Osteocyte (in vitro differentiated cells): Measurements from ENCODE around the gene NAIF1. TPM values are rescaled to one million over a fixed set of nuclear protein-coding genes. Genes with fewer than 3 reads are reported as not detected.

Source experiments
- DNase-seq: peaks from one replicate; pipeline ENCODE4 v3.0.0; 2021; ENCODE audit warnings: mixed read lengths; ENCODE audit not compliant: unreplicated experiment; ENCODE audit errors: extremely low spot score
- H3K27ac Mint-ChIP-seq: one replicate; pipeline ENCODE4 v1.8.0; 2021; ENCODE audit warnings: mild to moderate bottlenecking, mixed read lengths; ENCODE audit not compliant: unreplicated experiment
- H3K27me3 Mint-ChIP-seq: one replicate; pipeline ENCODE4 v1.8.0; 2021; ENCODE audit warnings: mixed read lengths; ENCODE audit not compliant: unreplicated experiment
- H3K36me3 Mint-ChIP-seq: one replicate; pipeline ENCODE4 v1.8.0; 2021; ENCODE audit warnings: mixed read lengths; ENCODE audit not compliant: unreplicated experiment
- H3K4me1 Mint-ChIP-seq: one replicate; pipeline ENCODE4 v1.8.0; 2021; ENCODE audit warnings: mixed read lengths; ENCODE audit not compliant: unreplicated experiment
- H3K4me3 Mint-ChIP-seq: one replicate; pipeline ENCODE4 v1.8.0; 2021; ENCODE audit warnings: mild to moderate bottlenecking, moderate library complexity, mixed read lengths; ENCODE audit not compliant: unreplicated experiment
- H3K9me3 Mint-ChIP-seq: one replicate; pipeline ENCODE4 v1.8.0; 2021; ENCODE audit warnings: mixed read lengths; ENCODE audit not compliant: unreplicated experiment
- CTCF ChIP-seq: fragments of 200-600 bp; sonication (generic); IDR thresholded peaks from 2 replicates; pipeline ENCODE4 v1.5.0; 2021; ENCODE audit warnings: antibody characterized with exemption, mild to moderate bottlenecking, moderate library complexity
- long read RNA-seq: library from polyadenylated mRNA; unstranded; transcript quantifications from one replicate; pipeline ENCODE4 v2.0.0, GENCODE V29; 2021
- total RNA-seq: library from RNA; stranded (reverse); gene quantifications from 2 replicates; pipeline ENCODE4 v1.2.1, GENCODE V29; 2021

The NAIF1 gene, protein sequence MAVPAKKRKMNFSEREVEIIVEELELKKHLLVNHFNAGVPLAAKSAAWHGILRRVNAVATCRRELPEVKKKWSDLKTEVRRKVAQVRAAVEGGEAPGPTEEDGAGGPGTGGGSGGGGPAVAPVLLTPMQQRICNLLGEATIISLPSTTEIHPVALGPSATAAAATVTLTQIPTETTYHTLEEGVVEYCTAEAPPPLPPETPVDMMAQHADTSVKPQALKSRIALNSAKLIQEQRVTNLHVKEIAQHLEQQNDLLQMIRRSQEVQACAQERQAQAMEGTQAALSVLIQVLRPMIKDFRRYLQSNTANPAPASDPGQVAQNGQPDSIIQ
- 8.4 and 8.8 TPM in 2 replicates for total RNA-seq
- long read RNA-seq, partial matches to known transcripts: 0 of 2 reads
- long read RNA-seq, other reads (novel, unspliced or antisense): 1 of 2 reads

GRCh38 chr9:128066713-128067644 lies at the start of gene NAIF1:
TSS of gene NAIF1 (minus strand) at chr9:128067320. CDS start at chr9:128067101, 219 bp downstream.
- Mint-ChIP-seq H3K9me3 (no peaks in the 10 kb centered on the region), H3K27me3 (no peaks in the 10 kb centered on the region), H3K4me1 (peaks cover 33% of the 10 kb centered on the region), H3K4me3 (no peak within 1 kb of the TSS), H3K27ac (no peak within 1 kb of the TSS), H3K36me3 (peaks cover 6% of the 10 kb centered on the region)
- no peak for TF ChIP-seq CTCF
- peak; percentile 99 for DNase-seq

GRCh38 chr9:128116104-128117083 lies 49.3 kb upstream of the NAIF1 start:
- Mint-ChIP-seq H3K27me3 (no peaks in the 10 kb centered on the region), H3K4me1 (peaks cover 12% of the 10 kb centered on the region), H3K4me3 (no peak overlapping the region), H3K9me3 (no peaks in the 10 kb centered on the region), H3K27ac (no peak overlapping the region), H3K36me3 (peaks cover 3% of the 10 kb centered on the region)
- no peak for DNase-seq
- no peak for TF ChIP-seq CTCF

DNA sequence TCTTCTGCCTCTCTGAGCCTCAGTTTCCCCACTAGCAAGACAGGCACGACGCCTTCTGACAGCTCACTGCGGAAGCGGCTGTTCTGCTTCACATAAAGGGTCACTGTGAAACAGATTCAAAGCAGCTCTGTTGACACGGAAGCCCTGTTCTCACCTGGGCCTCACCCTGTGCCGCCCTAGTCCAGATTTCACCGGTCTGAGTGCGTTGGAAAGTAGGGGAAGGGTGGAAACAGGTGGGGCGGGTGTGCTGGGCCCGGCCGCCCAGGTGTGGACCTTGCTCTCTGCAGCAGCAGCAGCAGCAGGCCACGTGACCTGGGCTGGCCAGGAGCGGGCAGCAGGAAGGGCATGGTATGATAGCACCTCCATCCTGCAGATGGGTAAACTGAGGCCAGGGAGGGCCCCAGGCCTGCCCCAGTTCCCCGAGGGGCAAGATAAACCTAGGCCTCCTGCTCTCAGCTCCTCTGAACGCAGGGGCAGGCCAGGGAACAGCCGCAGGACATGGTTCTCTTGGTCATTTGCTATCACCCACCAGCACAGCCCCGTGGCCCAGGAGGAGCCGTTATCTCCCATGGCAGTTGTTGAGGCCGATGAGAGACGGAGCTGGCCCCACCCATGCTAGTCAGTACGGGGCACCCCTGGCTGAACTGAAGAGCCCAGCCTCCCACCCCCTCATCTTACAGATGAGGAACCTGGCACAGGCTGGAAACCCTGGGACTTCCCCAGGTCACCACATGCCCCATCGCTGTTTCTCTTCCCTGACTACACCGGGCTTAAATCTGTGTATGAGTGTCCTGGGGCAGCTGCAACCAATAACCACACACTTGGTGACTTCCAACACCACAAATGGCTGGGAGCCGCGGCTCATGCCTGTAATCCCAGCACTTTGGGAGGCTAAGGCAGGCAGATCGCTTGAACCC lies 48.3 kb upstream of the NAIF1 start:
- Mint-ChIP-seq H3K9me3 (no peaks in the 10 kb centered on the region), H3K27ac (no peak overlapping the region), H3K4me3 (no peak overlapping the region), H3K4me1 (peaks cover 12% of the 10 kb centered on the region), H3K27me3 (no peaks in the 10 kb centered on the region), H3K36me3 (peaks cover 3% of the 10 kb centered on the region)
- no peak for TF ChIP-seq CTCF
- DNase-seq: no peak

GRCh38 chr9:128114326-128115186 lies 47.4 kb upstream of the NAIF1 start:
- Mint-ChIP-seq H3K9me3 (no peaks in the 10 kb centered on the region), H3K36me3 (peaks cover 8% of the 10 kb centered on the region), H3K4me1 (peaks cover 12% of the 10 kb centered on the region), H3K27ac (no peak overlapping the region), H3K27me3 (no peaks in the 10 kb centered on the region), H3K4me3 (no peak overlapping the region)
- TF ChIP-seq CTCF: no peak
- DNase-seq: no peak
